GM21390 (cell line): Measurements from ENCODE around the gene ZNF646.

Source experiments
- ATAC-seq: cut with Tn5 transposase; IDR thresholded peaks from one replicate; pipeline ENCODE4 v1.9.1; 2021; ENCODE audit not compliant: unreplicated experiment

ZNF646 gene

DNA sequence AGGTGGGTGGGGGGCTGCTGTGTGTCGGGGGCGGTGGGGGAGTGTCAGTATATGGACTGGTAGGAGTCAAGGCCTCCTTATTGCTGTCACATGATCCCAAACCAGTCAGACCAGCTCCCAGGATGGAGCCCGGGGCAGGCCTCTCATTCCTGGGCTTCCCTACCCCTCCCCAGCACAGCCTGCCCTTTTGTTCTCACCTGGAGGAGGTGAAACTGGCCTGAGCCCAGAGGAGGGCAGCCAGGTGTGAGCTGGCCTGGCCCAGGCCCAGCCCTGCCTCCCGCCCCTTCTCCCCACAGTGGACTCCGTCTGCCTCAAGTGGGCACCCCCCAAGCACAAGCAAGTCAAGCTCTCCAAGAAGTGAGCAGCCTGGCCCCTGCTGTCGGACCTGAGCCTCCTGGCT, 56.7 kb downstream of the ZNF646 start:
- no peak for ATAC-seq

DNA sequence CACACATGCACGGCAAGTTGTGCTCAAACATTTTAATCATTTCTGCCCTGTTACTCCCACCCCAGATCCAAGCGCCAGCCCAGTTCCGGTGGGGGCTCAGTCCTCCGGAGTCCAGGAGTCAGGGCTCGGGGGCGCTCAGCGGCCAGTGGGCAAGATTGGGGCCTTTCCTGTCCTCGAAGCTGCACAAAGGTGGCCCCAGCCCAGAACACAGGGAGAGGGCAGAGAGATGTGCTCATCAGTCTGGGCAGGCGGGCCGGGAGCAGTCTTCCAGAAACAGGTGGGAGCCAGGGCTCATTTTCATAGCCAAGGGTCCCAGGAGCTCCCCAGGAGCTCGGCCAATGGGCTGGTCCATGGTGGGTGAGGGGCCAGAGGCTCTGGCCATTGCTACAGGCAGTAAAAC, 57.2 kb downstream of the ZNF646 start:
- ATAC-seq: no peak

DNA sequence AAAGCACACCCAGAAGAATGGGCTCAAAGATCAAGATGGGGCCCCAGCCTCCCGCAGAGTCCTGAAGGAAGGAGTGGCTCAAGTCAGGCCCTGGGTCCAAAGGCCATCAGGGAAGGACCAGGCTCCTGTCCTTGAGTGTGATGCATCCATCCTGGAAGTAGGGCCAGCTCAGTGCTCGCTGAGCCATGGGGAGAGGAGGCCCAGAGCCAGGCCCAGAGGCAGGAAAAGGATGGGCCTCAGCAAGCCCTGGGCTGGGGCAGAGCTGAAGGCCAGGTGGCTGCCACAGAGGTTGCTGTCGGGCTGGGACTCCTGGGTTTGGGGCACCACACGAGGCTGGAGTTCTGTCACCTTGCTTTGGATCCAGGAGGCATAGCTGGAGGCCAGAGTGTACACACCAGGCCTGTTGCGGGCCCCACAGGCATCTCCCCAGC, 57.6 kb downstream of the ZNF646 start:
- ATAC-seq: no peak

DNA sequence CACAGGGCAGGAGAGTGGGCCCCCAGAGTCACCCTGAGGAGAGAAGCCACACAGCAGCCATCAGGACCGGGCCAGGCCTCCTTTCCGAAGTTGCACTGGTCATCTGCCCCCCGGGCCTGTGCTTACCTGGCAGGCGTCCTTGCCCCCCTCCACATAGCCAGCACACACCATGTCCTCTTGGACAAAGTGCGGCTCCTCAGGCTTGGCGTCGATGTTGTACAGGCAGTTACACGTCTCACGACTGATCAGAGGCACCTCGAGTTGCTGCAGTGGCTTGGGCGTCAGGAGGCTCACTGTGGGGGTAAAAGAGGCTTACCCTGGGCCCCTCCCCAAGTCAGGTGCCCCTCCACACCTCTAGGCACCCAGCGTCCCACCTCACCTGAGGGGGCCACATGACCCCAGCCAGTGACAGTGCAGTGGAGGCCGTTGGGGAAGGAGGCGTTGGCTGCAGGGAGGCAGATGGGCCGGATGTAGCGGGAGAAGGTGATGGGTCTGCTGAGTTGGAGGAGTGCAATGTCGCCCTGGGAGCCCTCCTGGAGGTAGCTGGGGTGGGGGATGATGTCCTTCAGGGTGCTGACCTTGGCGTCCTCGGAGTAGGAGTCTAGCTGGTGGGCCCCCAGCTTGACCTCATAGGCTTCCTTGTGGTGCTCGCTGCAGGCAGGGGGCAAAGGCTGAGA, 58.2 kb downstream of the ZNF646 start:
- no peak for ATAC-seq

DNA sequence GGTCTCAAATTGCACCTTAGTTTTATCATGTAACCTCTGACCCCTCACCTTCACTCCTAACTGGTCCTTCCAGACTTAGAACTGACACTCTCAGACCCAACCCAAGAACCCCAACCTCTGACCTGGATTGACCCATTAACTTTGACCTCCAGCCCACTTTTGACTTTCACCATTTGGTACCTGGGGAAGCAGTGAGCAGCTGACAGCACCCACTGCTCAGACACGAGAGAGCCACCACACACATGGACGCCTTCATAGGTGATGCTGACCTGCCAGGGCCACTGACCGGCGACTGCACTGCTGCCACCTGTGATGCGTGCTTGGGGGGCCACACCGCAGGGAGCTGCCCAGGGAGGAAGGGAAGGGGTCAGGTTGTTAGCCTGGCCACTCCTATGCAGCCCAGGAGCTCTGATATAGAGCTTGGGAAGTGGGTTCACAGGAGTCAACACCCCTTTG, 58.9 kb downstream of the ZNF646 start:
- ATAC-seq: no peak
